Natural killer cell (primary cell): Measurements from ENCODE around the gene MTUS2. TPM values are rescaled to one million over a fixed set of nuclear protein-coding genes. Genes with fewer than 3 reads are reported as not detected.

Experiments
- ATAC-seq, 3 donors: fragments of 150-1000 bp in 2 of 3; fragments of 200-7000 bp in 1 of 3; cut with Tn5 transposase; 1 replicate in 1 of 3; 2 replicates in 2 of 3; pipeline ENCODE4 v1.10.0; 2021; ENCODE audit warnings: mild to moderate bottlenecking in 2 of 3, moderate library complexity in 2 of 3
- DNase-seq, 2 donors: peaks; one replicate each; pipeline versions ENCODE4 v3.0.0 to v3.0.0-alpha.2; 2013 to 2021; ENCODE audit warnings: mixed read lengths in 1 of 2
- H3K27ac ChIP-seq: one replicate; pipeline ENCODE4 v1.5.1; 2013; ENCODE audit warnings: mild to moderate bottlenecking, low read length
- H3K27me3 ChIP-seq: one replicate; pipeline ENCODE4 v1.6.1; 2013; ENCODE audit warnings: low read length; ENCODE audit not compliant: control insufficient read depth, insufficient read depth
- H3K36me3 ChIP-seq: one replicate; pipeline ENCODE4 v1.6.1; 2013; ENCODE audit warnings: low read length; ENCODE audit not compliant: control insufficient read depth, insufficient read depth
- H3K4me1 ChIP-seq: one replicate; pipeline ENCODE4 v1.6.1; 2013; ENCODE audit warnings: low read length; ENCODE audit not compliant: control insufficient read depth, insufficient read depth
- H3K4me3 ChIP-seq: one replicate; pipeline ENCODE4 v1.5.1; 2013; ENCODE audit warnings: low read length
- H3K9me3 ChIP-seq: one replicate; pipeline ENCODE4 v1.6.1; 2013; ENCODE audit warnings: low read length; ENCODE audit not compliant: control insufficient read depth, insufficient read depth
- H3K27ac Mint-ChIP-seq, 2 donors: one replicate each; pipeline ENCODE4 v1.8.0; 2022; ENCODE audit warnings: mild to moderate bottlenecking in 2 of 2, mixed read lengths in 2 of 2, moderate library complexity in 1 of 2
- H3K27me3 Mint-ChIP-seq, 2 donors: one replicate each; pipeline ENCODE4 v1.8.0; 2022; ENCODE audit warnings: low read depth in 2 of 2, mixed read lengths in 2 of 2
- H3K36me3 Mint-ChIP-seq: one replicate; pipeline ENCODE4 v1.8.0; 2022; ENCODE audit warnings: mixed read lengths
- H3K4me1 Mint-ChIP-seq, 2 donors: one replicate each; pipeline ENCODE4 v1.8.0; 2022; ENCODE audit warnings: mixed read lengths in 2 of 2
- H3K4me3 Mint-ChIP-seq: one replicate; pipeline ENCODE4 v1.8.0; 2022; ENCODE audit warnings: mild to moderate bottlenecking, moderate library complexity, mixed read lengths
- H3K9me3 Mint-ChIP-seq, 2 donors: one replicate each; pipeline ENCODE4 v1.8.0; 2022; ENCODE audit warnings: mixed read lengths in 2 of 2
- CTCF ChIP-seq: fragments of 200-600 bp; IDR thresholded peaks from one replicate; pipeline ENCODE4 v1.8.0; 2022; ENCODE audit warnings: antibody characterized with exemption
- WGBS: methylation state at CpG from one replicate; pipeline ENCODE4 v1.1.7; 2013; ENCODE audit warnings: missing lambda C conversion rate; ENCODE audit not compliant: insufficient coverage; 5-methylcytosine and 5-hydroxymethylcytosine counted together
- intact Hi-C: fragments of 100-400 bp; cut with micrococcal nuclease; formaldehyde crosslinking; loops from one replicate; pipeline ENCODE4 v1.14.2; 2022
- total RNA-seq, 4 donors: library from RNA; stranded (reverse); fragments of 120-200 nt in 1 of 4; gene quantifications; one replicate each; pipeline versions ENCODE4 v1.2.3 to v1.2.4, GENCODE V29; 2013 to 2022

The MTUS2 gene
- total RNA-seq, 3 donors from 2014 or later (not counting 1 experiment from before 2014, with no cell fraction given) = not detected

- no peaks in the 10 kb centered on the region for H3K36me3 Mint-ChIP-seq
- H3K27me3 Mint-ChIP-seq = no peaks in the 10 kb centered on the region
- H3K9me3 Mint-ChIP-seq = peaks cover 5 to 7% of the 10 kb centered on the region in 2 donors
- Histone ChIP-seq H3K9me3 (peaks cover 16% of the 10 kb centered on the region), H3K4me1 (no peaks in the 10 kb centered on the region), H3K4me3 (no peak overlapping the region), H3K27me3 (no peaks in the 10 kb centered on the region), H3K27ac (no peak overlapping the region), H3K36me3 (no peaks in the 10 kb centered on the region)
- no peak overlapping the region for H3K27ac Mint-ChIP-seq
- no peak for TF ChIP-seq CTCF
- DNase-seq (no peak), ATAC-seq (no peak)
- intact Hi-C loops = no loop called here
- 88% methylated on average over 2 of the region's 2 CpGs for WGBS
- no peak overlapping the region for H3K4me3 Mint-ChIP-seq
- no peaks in the 10 kb centered on the region for H3K4me1 Mint-ChIP-seq
These were observed 404.1 kb downstream of the MTUS2 start for GRCh38 chr13:29224206-29224605.

- Mint-ChIP-seq H3K27ac (no peak overlapping the region), H3K4me1 (no peaks in the 10 kb centered on the region), H3K27me3 (no peaks in the 10 kb centered on the region), H3K9me3 (peaks cover 2 to 5% of the 10 kb centered on the region in 2 donors), H3K36me3 (no peaks in the 10 kb centered on the region), H3K4me3 (no peak overlapping the region)
- peaks cover 16% of the 10 kb centered on the region for H3K9me3 ChIP-seq
- ATAC-seq = no peak
- H3K27me3 ChIP-seq = no peaks in the 10 kb centered on the region
- no peak for DNase-seq
- intact Hi-C loops = no loop called here
- TF ChIP-seq CTCF = no peak
- no peak overlapping the region for H3K27ac ChIP-seq
- no peak overlapping the region for H3K4me3 ChIP-seq
- no peaks in the 10 kb centered on the region for H3K36me3 ChIP-seq
- no peaks in the 10 kb centered on the region for H3K4me1 ChIP-seq
These were observed 407.4 kb downstream of the MTUS2 start for GRCh38 chr13:29227576-29227975.

GRCh38 chr13:29230299-29230845 lies 410.2 kb downstream of the MTUS2 start:
- no peaks in the 10 kb centered on the region for H3K4me1 Mint-ChIP-seq
- intact Hi-C loops = no loop called here
- no peak for TF ChIP-seq CTCF
- Histone ChIP-seq H3K9me3 (no peaks in the 10 kb centered on the region), H3K4me1 (no peaks in the 10 kb centered on the region), H3K27ac (no peak overlapping the region), H3K4me3 (no peak overlapping the region), H3K36me3 (no peaks in the 10 kb centered on the region), H3K27me3 (no peaks in the 10 kb centered on the region)
- 66% methylated on average over 3 of the region's 3 CpGs for WGBS
- ATAC-seq = no peak
- H3K36me3 Mint-ChIP-seq = no peaks in the 10 kb centered on the region
- peaks cover 0 to 2% of the 10 kb centered on the region in 2 donors for H3K9me3 Mint-ChIP-seq
- H3K27me3 Mint-ChIP-seq = no peaks in the 10 kb centered on the region
- DNase-seq = no peak
- H3K27ac Mint-ChIP-seq = no peak overlapping the region
- no peak overlapping the region for H3K4me3 Mint-ChIP-seq
